ENCODE data around the gene CHPF.

Gene CHPF

GRCh38 chr2:219494952-219495530, 48.6 kb downstream of the CHPF start:
- no peak for DNase-seq (ENCODE audit: low spot score)
- in situ Hi-C loops (cut with MboI; ENCODE audit: low pct_unique_long_range_greater_than_20kb, low sequenced_read_pairs, unreplicated experiment): no loop called here
- TF ChIP-seq CTCF (IDR thresholded peaks at IDR 0.05; ENCODE audit: extremely low read depth, insufficient read depth, missing control alignments): peak; percentile 14

DNA sequence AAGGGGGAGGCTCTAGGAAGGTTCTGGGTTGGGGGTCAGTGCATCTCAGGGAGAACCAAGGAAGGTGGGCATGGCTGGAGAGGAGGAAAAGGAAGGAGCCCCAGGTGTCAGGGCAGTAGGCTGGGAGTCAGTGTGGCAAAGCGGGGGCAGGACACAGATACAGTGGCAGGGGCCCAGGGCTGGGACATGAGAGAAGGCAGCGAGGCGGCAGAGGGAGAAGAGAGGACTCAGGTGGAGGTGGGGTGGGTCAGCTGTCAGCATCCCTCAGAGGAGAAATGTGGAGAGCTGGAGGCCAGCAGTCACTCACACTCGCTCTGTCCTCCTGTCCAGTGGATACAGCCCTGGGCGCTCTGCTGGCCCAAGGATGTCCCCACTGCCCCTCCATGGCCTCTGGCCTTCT, 50.5 kb downstream of the CHPF start:
- no peak for DNase-seq (ENCODE audit: low spot score)
- TF ChIP-seq CTCF (IDR thresholded peaks at IDR 0.05; ENCODE audit: extremely low read depth, insufficient read depth, missing control alignments): no peak
- in situ Hi-C loops (cut with MboI; ENCODE audit: low pct_unique_long_range_greater_than_20kb, low sequenced_read_pairs, unreplicated experiment): no loop called here

- no peak for DNase-seq (ENCODE audit: low spot score)
- in situ Hi-C loops (cut with MboI; ENCODE audit: low pct_unique_long_range_greater_than_20kb, low sequenced_read_pairs, unreplicated experiment): no loop called here
- TF ChIP-seq CTCF (IDR thresholded peaks at IDR 0.05; ENCODE audit: extremely low read depth, insufficient read depth, missing control alignments): no peak
Observed at GRCh38 chr2:219492575-219492974, 51.0 kb downstream of the CHPF start.

DNA sequence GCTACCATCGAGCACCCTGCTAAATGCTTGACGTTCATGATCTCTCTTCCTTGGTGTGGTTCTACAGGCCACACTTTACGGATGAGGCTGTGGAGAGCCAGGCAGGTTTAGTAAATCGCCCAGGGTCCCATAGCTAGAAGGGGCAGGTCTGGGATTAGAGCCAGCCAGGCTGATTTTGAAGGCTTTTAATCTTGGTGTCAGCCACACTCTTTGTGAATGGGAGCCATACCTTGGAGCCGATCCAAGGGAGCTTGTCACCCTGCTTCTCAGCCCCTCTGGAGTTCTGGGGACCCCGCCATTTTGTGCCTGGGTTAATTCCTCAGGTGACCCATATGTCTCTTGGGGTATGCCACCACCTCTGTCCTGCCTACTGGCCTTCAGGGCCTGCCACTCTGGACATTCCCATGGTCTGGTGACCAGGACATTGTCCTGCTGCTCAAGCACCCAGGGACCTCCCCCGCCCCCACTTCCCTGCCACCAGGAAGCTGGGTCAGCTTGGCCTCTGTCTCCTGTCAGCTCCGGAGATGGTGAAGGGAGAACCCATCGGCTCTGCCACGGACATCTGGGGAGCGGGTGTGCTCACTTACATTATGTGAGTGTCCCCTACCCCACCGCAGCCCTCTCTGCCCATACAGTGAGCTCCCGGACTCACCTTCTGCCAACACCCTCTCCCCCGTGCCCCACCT, 52.2 kb downstream of the CHPF start:
- in situ Hi-C loops (cut with MboI; ENCODE audit: low pct_unique_long_range_greater_than_20kb, low sequenced_read_pairs, unreplicated experiment): no loop called here
- no peak for DNase-seq (ENCODE audit: low spot score)
- TF ChIP-seq CTCF (IDR thresholded peaks at IDR 0.05; ENCODE audit: extremely low read depth, insufficient read depth, missing control alignments): no peak

DNA sequence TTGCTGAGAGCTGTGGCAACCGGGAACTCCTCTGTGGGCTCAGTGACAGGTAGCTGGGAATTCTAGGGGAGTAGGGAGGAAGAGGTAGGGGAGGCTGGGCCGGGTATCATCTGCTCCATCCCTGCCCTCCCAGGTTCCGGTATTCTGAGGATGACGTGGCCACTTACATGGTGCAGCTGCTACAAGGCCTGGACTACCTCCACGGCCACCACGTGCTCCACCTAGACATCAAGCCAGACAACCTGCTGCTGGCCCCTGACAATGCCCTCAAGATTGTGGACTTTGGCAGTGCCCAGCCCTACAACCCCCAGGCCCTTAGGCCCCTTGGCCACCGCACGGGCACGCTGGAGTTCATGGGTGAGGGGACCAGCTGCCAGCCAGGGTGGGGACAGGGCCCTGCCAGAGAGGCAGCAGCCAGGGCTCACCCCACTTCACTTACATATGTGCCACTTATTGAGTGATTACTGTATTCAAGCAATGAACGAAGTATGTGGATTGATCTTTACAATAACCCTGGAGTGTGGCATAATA, 52.9 kb downstream of the CHPF start:
- TF ChIP-seq CTCF (IDR thresholded peaks at IDR 0.05; ENCODE audit: extremely low read depth, insufficient read depth, missing control alignments): no peak
- in situ Hi-C loops (cut with MboI; ENCODE audit: low pct_unique_long_range_greater_than_20kb, low sequenced_read_pairs, unreplicated experiment): no loop called here
- no peak for DNase-seq (ENCODE audit: low spot score)

DNA sequence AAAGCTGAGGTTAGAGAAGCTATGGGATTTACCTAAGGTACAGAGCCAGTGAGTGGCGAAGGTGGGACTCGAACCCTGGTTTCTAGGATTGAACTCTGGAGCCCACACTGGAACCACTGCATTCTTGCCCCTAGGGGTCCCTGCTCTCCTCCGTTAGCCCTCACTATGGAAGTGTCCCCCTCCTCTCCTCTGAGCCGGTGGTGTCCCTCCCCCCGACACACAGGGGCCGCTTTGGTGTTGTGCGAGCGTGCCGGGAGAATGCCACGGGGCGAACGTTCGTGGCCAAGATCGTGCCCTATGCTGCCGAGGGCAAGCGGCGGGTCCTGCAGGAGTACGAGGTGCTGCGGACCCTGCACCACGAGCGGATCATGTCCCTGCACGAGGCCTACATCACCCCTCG, 53.4 kb downstream of the CHPF start:
- no peak for TF ChIP-seq CTCF (IDR thresholded peaks at IDR 0.05; ENCODE audit: extremely low read depth, insufficient read depth, missing control alignments)
- no peak for DNase-seq (ENCODE audit: low spot score)
- in situ Hi-C loops (cut with MboI; ENCODE audit: low pct_unique_long_range_greater_than_20kb, low sequenced_read_pairs, unreplicated experiment): no loop called here

All from GM13977 (cell line).